Activated CD4-positive, alpha-beta T cell treated with anti-CD3 and anti-CD28 coated beads for 1 hour (primary cell): ENCODE measurements around the gene CD72.
"Not testable (repeated sequence)": the region's sequence is repeated elsewhere in the genome, so short reads cannot be mapped to it uniquely, and the experiment has no call there.

Source experiments
- DNase-seq: peaks from one replicate; pipeline ENCODE4 v3.0.0-alpha.2; 2020

The CD72 gene

DNA sequence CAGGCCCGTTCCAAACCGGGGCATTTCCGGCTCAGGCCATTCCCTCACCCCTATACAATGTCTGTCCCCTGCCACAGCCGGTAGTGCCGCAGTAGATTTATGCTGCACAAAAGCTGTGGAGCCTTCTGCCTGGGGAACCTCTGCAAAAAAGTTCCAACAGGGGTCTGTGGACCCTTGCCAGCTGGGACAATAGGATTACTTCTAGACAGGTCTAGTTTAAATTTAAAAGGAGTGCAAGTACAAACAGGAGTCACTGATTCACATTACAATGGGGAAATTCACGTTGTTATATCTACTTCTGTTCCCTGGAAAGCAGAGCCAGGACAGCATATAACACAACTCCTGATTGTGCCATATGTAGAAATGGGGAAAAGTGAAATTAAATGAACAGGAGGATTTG, 34.7 kb downstream of the CD72 start:
- DNase-seq: not testable (repeated sequence)

GRCh38 chr9:35579659-35580227, 38.5 kb downstream of the CD72 start:
- not testable (repeated sequence) for DNase-seq

GRCh38 chr9:35579130-35579529, 39.1 kb downstream of the CD72 start:
- DNase-seq: no peak

GRCh38 chr9:35577486-35577885, 40.7 kb downstream of the CD72 start:
- DNase-seq: no peak

DNA sequence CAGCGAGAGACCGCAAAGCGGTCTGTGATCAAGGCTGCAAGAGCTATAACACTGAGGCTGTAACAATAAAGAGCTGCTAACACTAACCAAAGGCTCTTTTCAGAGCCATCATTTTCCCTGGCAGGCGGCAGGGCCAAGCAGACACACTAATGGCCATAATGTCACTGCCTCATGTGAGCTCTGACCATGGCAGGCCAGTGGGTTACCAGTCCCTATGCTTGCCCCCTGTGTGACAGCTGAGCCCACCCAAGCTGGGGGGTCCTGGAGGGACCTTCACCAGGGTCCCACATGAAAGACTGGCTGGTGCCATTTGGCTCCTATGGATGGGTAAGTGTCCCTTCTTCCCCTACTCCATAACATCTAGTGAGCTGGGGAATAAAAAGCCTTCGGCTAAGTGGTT, 42.7 kb downstream of the CD72 start:
- DNase-seq: no peak

- no peak for DNase-seq
Observed at GRCh38 chr9:35574578-35575122, 43.6 kb downstream of the CD72 start.

DNA sequence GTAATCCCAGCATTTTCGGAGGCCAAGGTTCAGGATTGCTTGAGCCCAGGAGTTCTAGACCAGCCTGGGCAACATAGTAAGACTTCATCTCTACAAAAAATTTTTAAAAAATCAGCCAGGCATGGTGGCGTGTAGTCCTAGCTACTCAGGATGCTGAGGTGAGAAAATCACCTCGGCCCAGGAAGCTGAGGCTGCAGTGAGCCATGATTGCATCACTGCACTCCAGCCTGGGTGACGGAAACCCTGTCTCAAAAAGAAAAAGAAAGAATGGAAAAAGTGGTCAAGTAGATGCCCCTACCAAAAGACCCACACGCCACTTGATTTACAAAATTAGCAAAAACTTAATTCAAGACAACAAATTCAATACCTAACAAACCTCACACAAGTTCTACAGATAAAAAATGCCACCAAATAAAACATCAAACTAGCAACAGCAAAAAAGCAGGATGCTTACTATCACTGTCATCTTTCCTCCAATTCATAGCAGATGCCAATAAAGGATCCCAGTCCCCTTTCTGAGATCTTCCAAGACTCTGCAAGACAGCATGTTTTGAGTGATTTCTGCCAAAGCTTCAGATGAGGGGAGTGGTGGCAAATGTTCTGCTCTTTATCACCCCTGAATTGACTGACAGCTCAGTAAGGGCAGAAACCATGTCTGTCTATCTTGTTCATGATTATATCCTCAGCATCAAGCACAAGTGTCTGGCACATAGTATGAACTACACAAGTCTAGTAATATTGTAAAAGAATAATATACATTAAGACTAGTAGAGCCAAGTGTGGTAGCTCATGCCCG, 47.3 kb downstream of the CD72 start:
- DNase-seq: no peak

GRCh38 chr9:35569206-35569605, 49.0 kb downstream of the CD72 start:
- DNase-seq: no peak

GRCh38 chr9:35568196-35568595, 50.0 kb downstream of the CD72 start:
- DNase-seq: no peak

DNA sequence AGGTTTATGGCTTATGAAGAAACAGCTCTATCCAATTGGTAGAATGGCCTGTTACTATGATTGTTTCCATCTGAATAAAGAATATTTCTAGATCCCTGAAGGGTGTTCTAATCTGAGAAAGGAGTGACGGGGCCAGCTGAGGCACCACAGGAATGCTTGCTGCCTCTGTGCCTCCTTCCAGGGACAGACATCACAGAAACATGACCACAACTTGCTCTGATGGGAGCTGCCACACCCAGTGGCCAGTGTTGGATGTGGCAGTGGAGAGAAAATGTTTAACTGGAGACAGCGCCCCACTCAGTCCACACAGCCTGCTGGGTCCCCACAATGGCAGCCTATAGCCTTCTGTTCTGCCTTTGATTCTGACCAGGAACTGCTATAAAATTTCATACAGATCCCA, 51.8 kb downstream of the CD72 start:
- no peak for DNase-seq

DNA sequence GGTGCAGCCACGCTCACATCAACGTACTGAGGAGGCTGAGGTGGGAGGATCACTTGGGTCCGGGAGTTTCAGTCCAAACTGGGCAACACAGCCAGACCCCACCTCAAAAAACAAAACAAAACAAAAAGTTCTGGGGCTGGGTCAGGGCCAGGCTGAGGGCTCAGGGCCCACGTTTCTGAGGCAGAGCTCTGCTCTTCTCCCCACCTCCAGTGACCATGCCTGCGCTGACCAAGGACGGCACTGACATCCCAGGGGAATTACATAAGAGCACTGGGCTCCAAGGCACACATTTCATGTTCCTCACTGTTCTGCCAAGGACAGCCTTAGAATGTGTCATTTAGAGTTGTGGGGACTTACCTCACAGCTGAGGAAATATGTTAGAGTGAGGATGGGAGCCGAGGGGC, 53.6 kb downstream of the CD72 start:
- no peak for DNase-seq

DNA sequence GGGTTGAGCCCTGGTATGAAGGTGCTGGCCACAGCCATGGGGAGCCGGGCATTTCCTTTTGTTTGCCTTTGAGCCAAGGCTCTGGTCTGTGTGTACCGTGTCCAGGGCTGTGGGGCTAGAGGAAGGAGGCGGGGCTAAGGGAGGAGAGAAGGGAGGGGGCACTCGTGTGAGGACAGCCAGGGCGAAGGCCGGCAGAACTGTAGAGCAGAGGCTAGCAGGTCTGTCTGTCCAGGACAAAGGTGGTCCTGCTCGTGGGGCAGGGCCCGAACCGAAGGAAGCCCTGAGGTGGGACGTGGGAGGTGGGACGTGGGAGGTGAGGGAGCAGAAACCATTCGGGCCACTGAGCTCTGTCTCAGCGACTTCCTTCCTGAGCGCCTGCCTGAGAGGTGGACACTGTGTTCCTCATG, 54.4 kb downstream of the CD72 start:
- no peak for DNase-seq

GRCh38 chr9:35562895-35563780, 55.1 kb downstream of the CD72 start:
- no peak for DNase-seq

DNA sequence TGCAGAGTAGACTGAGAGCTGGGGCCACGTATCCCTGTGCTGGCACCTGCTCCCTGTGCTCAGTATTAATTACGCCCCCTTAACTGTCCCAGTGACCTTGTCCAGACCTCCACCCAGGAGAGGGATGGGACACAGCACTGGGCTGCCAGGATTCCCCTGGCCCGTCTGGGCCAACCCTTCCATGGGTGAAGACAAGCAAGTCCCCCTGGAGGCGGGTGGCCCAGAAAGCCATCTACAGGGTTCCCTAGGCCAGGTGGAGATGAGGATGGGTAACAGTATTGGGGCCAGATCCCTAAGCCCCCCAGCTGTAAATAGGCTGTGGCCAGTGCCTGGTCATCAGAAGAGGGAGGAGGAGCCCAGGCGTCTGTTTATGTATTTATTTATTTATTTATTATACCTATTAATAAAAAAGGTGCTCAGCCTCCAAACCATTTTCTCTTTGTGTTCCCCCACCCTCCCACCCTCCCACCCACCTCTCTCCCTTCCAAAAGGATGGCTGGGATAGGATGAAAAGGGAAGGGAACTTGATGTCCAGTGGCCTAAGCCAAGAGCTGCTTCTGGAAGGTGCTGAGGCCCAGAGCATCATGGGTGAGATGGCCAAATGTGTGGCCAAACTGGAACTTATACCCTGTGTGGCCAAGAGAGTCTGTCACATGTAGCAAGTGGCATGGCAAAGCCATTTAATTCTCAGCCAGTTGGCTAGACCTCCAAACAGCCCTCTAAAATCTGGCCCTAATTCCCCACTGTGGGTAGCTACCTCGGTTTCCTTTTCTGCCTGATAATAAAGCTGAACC, 56.5 kb downstream of the CD72 start:
- DNase-seq: no peak

DNA sequence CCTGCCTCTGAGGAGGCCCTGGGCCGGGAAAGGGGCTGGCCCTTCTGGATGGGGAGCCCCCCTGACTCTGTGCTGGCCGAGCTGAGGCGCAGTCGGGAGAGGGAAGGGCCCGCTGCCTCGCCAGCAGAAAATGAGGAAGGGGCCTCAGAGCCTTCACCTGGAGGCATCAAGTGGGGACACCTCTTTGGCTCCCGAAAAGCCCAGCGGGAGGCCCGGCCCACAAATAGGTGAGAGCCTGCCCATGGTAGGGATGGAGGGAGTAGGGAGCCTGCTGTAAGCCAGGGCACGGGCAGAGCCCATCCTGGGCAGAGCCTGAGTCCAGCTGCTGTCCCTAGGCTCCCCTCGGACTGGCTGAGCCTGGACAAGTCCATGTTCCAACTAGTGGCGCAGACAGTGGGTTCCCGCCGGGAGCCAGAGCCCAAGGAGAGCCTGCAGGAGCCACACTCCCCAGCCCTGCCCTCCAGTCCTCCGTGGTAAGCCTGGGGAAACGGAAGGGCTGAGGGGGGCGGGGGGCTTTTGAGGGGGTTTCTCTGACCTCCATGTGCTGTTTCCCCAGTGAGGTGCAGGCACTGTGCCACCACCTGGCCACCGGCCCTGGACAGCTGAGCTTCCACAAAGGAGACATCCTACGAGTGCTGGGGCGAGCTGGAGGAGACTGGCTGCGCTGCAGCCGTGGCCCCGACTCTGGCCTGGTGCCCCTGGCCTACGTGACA, 57.4 kb downstream of the CD72 start:
- no peak for DNase-seq
